WTC11 (cell line): ENCODE data around the gene MLXIP. TPM values are rescaled to one million over a fixed set of nuclear protein-coding genes. Genes with fewer than 3 reads are reported as not detected.

Experiments used
- ATAC-seq: fragments of 200-7000 bp; cut with Tn5 transposase; 2 replicates; pipeline ENCODE4 v1.10.0; 2021; ENCODE audit warnings: mild to moderate bottlenecking, moderate library complexity
- CTCF ChIA-PET: fragments of 300-600 bp; sonication (Branson Sonifier 250); formaldehyde crosslinking; loops from one replicate; lab custom pipeline; 2021; ENCODE audit warnings: antibody characterized with exemption; lab: Charles Lee
- POLR2A ChIA-PET: fragments of 350-600 bp; sonication (Branson Sonifier 250); formaldehyde crosslinking; loops from one replicate; lab custom pipeline; 2021; ENCODE audit warnings: antibody characterized with exemption; lab: Charles Lee
- DNase-seq: peaks from one replicate; pipeline ENCODE4 v3.0.0; 2021; ENCODE audit warnings: low spot score
- H3K27ac Mint-ChIP-seq: 2 replicates; pipeline ENCODE4 v1.8.0; 2021; ENCODE audit warnings: mixed read lengths
- H3K27me3 Mint-ChIP-seq: 2 replicates; pipeline ENCODE4 v1.8.0; 2021; ENCODE audit warnings: low read depth, mild to moderate bottlenecking, moderate library complexity, mixed read lengths
- H3K36me3 Mint-ChIP-seq: 2 replicates; pipeline ENCODE4 v1.8.0; 2021; ENCODE audit warnings: mixed read lengths
- H3K4me1 Mint-ChIP-seq: 2 replicates; pipeline ENCODE4 v1.8.0; 2022; ENCODE audit warnings: mixed read lengths
- H3K4me3 Mint-ChIP-seq: 2 replicates; pipeline ENCODE4 v1.8.0; 2021; ENCODE audit warnings: mild to moderate bottlenecking, moderate library complexity, mixed read lengths
- H3K9me3 Mint-ChIP-seq: 2 replicates; pipeline ENCODE4 v1.8.0; 2021; ENCODE audit warnings: mixed read lengths
- CDX4 ChIP-seq: fragments of 250-450 bp; sonication (Bioruptor Pico); IDR thresholded peaks from 2 replicates; pipeline ENCODE4 v1.9.0; 2021; ENCODE audit warnings: moderate library complexity, mild to moderate bottlenecking, inconsistent platforms, borderline replicate concordance
- E2F1 ChIP-seq: sonication (generic); formaldehyde crosslinking; IDR thresholded peaks from 2 replicates; pipeline ENCODE4 v1.8.0; 2022; ENCODE audit warnings: mild to moderate bottlenecking, missing genetic modification reagents
- E2F5 ChIP-seq: sonication (generic); formaldehyde crosslinking; IDR thresholded peaks from 2 replicates; pipeline ENCODE4 v1.8.1; 2022; ENCODE audit warnings: mild to moderate bottlenecking, moderate library complexity, missing genetic modification reagents
- FOXJ3 ChIP-seq: sonication (generic); formaldehyde crosslinking; IDR thresholded peaks from 2 replicates; pipeline ENCODE4 v1.9.0; 2021; ENCODE audit warnings: missing genetic modification reagents, mild to moderate bottlenecking, borderline replicate concordance
- FOXP4 ChIP-seq: sonication (generic); formaldehyde crosslinking; IDR thresholded peaks from 2 replicates; pipeline ENCODE4 v1.8.0; 2022; ENCODE audit warnings: mild to moderate bottlenecking, missing genetic modification reagents
- GABPB1 ChIP-seq: sonication (generic); formaldehyde crosslinking; IDR thresholded peaks from 2 replicates; pipeline ENCODE4 v1.8.1; 2023; ENCODE audit warnings: mild to moderate bottlenecking, missing genetic modification reagents
- HMGXB4 ChIP-seq: sonication (generic); formaldehyde crosslinking; IDR thresholded peaks from 2 replicates; pipeline ENCODE4 v1.8.1; 2023; ENCODE audit warnings: mild to moderate bottlenecking, moderate library complexity, missing genetic modification reagents
- IRF2 ChIP-seq: sonication (generic); formaldehyde crosslinking; IDR thresholded peaks from 2 replicates; pipeline ENCODE4 v1.8.0; 2022; ENCODE audit warnings: low read depth, missing genetic modification reagents, borderline replicate concordance
- NFE2L1 ChIP-seq: sonication (generic); formaldehyde crosslinking; IDR thresholded peaks from 2 replicates; pipeline ENCODE4 v1.8.1; 2023; ENCODE audit warnings: missing genetic modification reagents
- NR1H2 ChIP-seq: sonication (generic); formaldehyde crosslinking; IDR thresholded peaks from 2 replicates; pipeline ENCODE4 v1.9.0; 2021; ENCODE audit warnings: mild to moderate bottlenecking, moderate library complexity, missing genetic modification reagents
- NR2C2 ChIP-seq: sonication (generic); formaldehyde crosslinking; IDR thresholded peaks from 2 replicates; pipeline ENCODE4 v1.8.0; 2022; ENCODE audit warnings: mild to moderate bottlenecking, missing genetic modification reagents
- NR3C1 ChIP-seq: sonication (generic); formaldehyde crosslinking; conservative IDR thresholded peaks from 2 replicates; pipeline ENCODE4 v1.8.1; 2023; ENCODE audit warnings: low read depth, mild to moderate bottlenecking, missing genetic modification reagents
- RELA ChIP-seq: sonication (generic); formaldehyde crosslinking; IDR thresholded peaks from 2 replicates; pipeline ENCODE4 v1.8.1; 2022; ENCODE audit warnings: missing genetic modification reagents, mild to moderate bottlenecking, borderline replicate concordance
- SMAD4 ChIP-seq: sonication (generic); formaldehyde crosslinking; IDR thresholded peaks from 2 replicates; pipeline ENCODE4 v1.8.0; 2022; ENCODE audit warnings: mild to moderate bottlenecking, missing genetic modification reagents
- ZNF121 ChIP-seq: sonication (generic); formaldehyde crosslinking; IDR thresholded peaks from 2 replicates; pipeline ENCODE4 v1.8.0; 2023; ENCODE audit warnings: missing genetic modification reagents
- ZNF232 ChIP-seq: sonication (generic); formaldehyde crosslinking; IDR thresholded peaks from 2 replicates; pipeline ENCODE4 v1.8.0; 2022; ENCODE audit warnings: mild to moderate bottlenecking, missing genetic modification reagents
- ZNF396 ChIP-seq: fragments of 250-450 bp; sonication (Bioruptor Pico); IDR thresholded peaks from 2 replicates; pipeline ENCODE4 v1.8.0; 2021; ENCODE audit warnings: mild to moderate bottlenecking, moderate library complexity, borderline replicate concordance
- ZNF416 ChIP-seq: fragments of 250-450 bp; sonication (Bioruptor Pico); IDR thresholded peaks from 2 replicates; pipeline ENCODE4 v1.9.0; 2021; ENCODE audit warnings: mild to moderate bottlenecking, inconsistent platforms
- ZNF671 ChIP-seq: fragments of 250-450 bp; sonication (Bioruptor Pico); IDR thresholded peaks from 2 replicates; pipeline ENCODE4 v1.8.0; 2021; ENCODE audit warnings: mild to moderate bottlenecking
- total RNA-seq: library from RNA; stranded (reverse); gene quantifications from 3 replicates; pipeline ENCODE4 v1.2.3, GENCODE V29; 2021
- TF ChIP-seq, protein P1 (sequence below): sonication (generic); formaldehyde crosslinking; IDR thresholded peaks from 2 replicates; pipeline ENCODE4 v1.8.0; 2023; ENCODE audit warnings: missing genetic modification reagents, mild to moderate bottlenecking, borderline replicate concordance

MLXIP gene
- total RNA-seq, 1 experiment from 2014 or later, result 49.4 TPM

DNA sequence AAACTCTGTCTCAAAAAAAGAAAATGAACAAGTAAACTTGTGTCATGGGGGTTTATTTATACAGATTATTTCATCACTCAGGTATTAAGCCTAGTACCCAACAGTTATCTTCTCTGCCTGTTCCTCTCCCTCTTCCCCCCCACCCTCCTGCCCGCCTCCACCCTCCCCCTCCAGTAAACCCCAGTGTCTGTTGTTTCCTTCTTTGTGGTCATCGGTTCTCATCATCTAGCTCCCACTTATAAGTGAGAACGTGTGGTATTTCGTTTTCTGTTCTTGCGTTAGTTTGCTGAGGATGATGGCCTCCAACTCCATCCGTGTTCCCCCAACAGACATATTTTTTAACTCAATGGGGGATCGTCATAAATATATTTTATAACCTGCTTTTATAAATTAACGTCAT, 83.1 kb downstream of the MLXIP start:
- H3K36me3 Mint-ChIP-seq, result no peaks in the 10 kb centered on the region
- no peak for DNase-seq
- POLR2A ChIA-PET, result no interaction called here
- no peak for TF ChIP-seq ZNF416 (CRISPR knock-in tag)
- TF ChIP-seq E2F5 (CRISPR knock-in tag), result no peak
- no peak for TF ChIP-seq SMAD4
- TF ChIP-seq, all 79 proteins: peak for 0
- no peak overlapping the region for H3K4me3 Mint-ChIP-seq
- H3K27ac Mint-ChIP-seq, result no peak overlapping the region
- CTCF ChIA-PET, result no interaction called here
- 0 out of 2 replicates have a peak, but pooled peaks cover 2% of the 10 kb centered on the region for H3K4me1 Mint-ChIP-seq
- no peak for ATAC-seq
- no peaks in the 10 kb centered on the region for H3K27me3 Mint-ChIP-seq
- no peaks in the 10 kb centered on the region for H3K9me3 Mint-ChIP-seq

- ChIA-PET POLR2A (no interaction called here), CTCF (interaction anchor here (0.6 to 0.7 kb wide), 2 partner anchors 13 to 1534 kb away, joined by 3 read pairs; no protein-coding TSS in a partner anchor)
These were observed 84.4 kb downstream of the MLXIP start for GRCh38 chr12:122162976-122163375.

More at GRCh38 chr12:122162976-122163375, 84.4 kb downstream of the MLXIP start:
- Mint-ChIP-seq H3K4me1 (0 out of 2 replicates have a peak, but pooled peaks cover 2% of the 10 kb centered on the region), H3K27me3 (no peaks in the 10 kb centered on the region), H3K36me3 (no peaks in the 10 kb centered on the region), H3K27ac (no peak overlapping the region), H3K9me3 (no peaks in the 10 kb centered on the region), H3K4me3 (no peak overlapping the region)
- TF ChIP-seq NFE2L1 (CRISPR knock-in tag) (no peak), CDX4 (CRISPR knock-in tag) (no peak), IRF2 (no peak), HMGXB4 (no peak), NR3C1 (CRISPR knock-in tag) (no peak), RELA (CRISPR knock-in tag) (no peak), ZNF121 (no peak), GABPB1 (CRISPR knock-in tag) (no peak), ZNF396 (no peak), FOXP4 (no peak), E2F1 (CRISPR knock-in tag) (no peak), ZNF671 (CRISPR knock-in tag) (no peak), FOXJ3 (no peak), NR1H2 (CRISPR knock-in tag) (no peak), ZNF232 (CRISPR knock-in tag) (no peak), NR2C2 (CRISPR knock-in tag) (no peak)
- TF ChIP-seq, protein P1, sequence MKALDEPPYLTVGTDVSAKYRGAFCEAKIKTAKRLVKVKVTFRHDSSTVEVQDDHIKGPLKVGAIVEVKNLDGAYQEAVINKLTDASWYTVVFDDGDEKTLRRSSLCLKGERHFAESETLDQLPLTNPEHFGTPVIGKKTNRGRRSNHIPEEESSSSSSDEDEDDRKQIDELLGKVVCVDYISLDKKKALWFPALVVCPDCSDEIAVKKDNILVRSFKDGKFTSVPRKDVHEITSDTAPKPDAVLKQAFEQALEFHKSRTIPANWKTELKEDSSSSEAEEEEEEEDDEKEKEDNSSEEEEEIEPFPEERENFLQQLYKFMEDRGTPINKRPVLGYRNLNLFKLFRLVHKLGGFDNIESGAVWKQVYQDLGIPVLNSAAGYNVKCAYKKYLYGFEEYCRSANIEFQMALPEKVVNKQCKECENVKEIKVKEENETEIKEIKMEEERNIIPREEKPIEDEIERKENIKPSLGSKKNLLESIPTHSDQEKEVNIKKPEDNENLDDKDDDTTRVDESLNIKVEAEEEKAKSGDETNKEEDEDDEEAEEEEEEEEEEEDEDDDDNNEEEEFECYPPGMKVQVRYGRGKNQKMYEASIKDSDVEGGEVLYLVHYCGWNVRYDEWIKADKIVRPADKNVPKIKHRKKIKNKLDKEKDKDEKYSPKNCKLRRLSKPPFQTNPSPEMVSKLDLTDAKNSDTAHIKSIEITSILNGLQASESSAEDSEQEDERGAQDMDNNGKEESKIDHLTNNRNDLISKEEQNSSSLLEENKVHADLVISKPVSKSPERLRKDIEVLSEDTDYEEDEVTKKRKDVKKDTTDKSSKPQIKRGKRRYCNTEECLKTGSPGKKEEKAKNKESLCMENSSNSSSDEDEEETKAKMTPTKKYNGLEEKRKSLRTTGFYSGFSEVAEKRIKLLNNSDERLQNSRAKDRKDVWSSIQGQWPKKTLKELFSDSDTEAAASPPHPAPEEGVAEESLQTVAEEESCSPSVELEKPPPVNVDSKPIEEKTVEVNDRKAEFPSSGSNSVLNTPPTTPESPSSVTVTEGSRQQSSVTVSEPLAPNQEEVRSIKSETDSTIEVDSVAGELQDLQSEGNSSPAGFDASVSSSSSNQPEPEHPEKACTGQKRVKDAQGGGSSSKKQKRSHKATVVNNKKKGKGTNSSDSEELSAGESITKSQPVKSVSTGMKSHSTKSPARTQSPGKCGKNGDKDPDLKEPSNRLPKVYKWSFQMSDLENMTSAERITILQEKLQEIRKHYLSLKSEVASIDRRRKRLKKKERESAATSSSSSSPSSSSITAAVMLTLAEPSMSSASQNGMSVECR (CRISPR knock-in tag), result no peak
- ATAC-seq (no peak), DNase-seq (no peak)
